Ovary (tissue), 9 donors: ENCODE measurements around the gene SYNM. TPM values are rescaled to one million over a fixed set of nuclear protein-coding genes. Genes with fewer than 3 reads are reported as not detected.

Experiments used
- DNase-seq, 5 donors: peaks; one replicate each; pipeline ENCODE4 v3.0.0-alpha.2; 2019 to 2020
- H3K27ac ChIP-seq, 2 donors: fragments of 200-600 bp; one replicate each; pipeline versions ENCODE4 v1.5.1 to v1.8.0; 2019 to 2022
- H3K27me3 ChIP-seq: fragments of 200-600 bp; one replicate; pipeline ENCODE4 v1.8.0; 2022
- H3K36me3 ChIP-seq: fragments of 200-600 bp; sonication (generic); one replicate; pipeline ENCODE4 v1.5.1; 2019
- H3K4me1 ChIP-seq: one replicate; pipeline ENCODE4 v1.8.1; 2013; ENCODE audit warnings: mild to moderate bottlenecking, moderate library complexity; ENCODE audit not compliant: insufficient read depth
- H3K4me3 ChIP-seq: fragments of 200-600 bp; sonication (generic); one replicate; pipeline ENCODE4 v1.5.1; 2017
- H3K9me3 ChIP-seq, 2 donors: fragments of 200-600 bp in 1 of 2; sonication (generic) in 1 of 2; one replicate each; pipeline versions ENCODE4 v1.5.1 to v1.8.1; 2013 to 2019; ENCODE audit warnings: mild to moderate bottlenecking in 1 of 2, moderate library complexity in 1 of 2
- CTCF ChIP-seq, 3 donors: fragments of 450-650 bp in 2 of 3; fragments of 200-600 bp in 1 of 3; IDR thresholded peaks; one replicate each; pipeline versions ENCODE4 v1.5.1 to v1.8.0; 2016 to 2022; ENCODE audit warnings: antibody characterized with exemption in 3 of 3, mild to moderate bottlenecking in 1 of 3
- EP300 ChIP-seq: sonication (generic); formaldehyde crosslinking; IDR thresholded peaks from one replicate; pipeline ENCODE4 v1.6.1; 2017; ENCODE audit warnings: antibody characterized with exemption
- POLR2A ChIP-seq: fragments of 450-650 bp; IDR thresholded peaks from one replicate; pipeline ENCODE4 v1.6.1; 2017; ENCODE audit warnings: antibody characterized with exemption, mild to moderate bottlenecking, moderate library complexity
- WGBS, 3 donors: extraction: QIAGEN DNeasy Blood & Tissue Kit in 1 of 3; methylation state at CpG; one replicate each; pipeline versions ENCODE4 v1.1.5 to v1.1.7; 2013 to 2017; 5-methylcytosine and 5-hydroxymethylcytosine counted together
- intact Hi-C, 4 donors: fragments of 100-400 bp; cut with DNase I; formaldehyde crosslinking; loops; one replicate each; pipeline versions ENCODE4 v1.11.0 to v1.15.1; 2022 to 2023
- polyA plus RNA-seq, 2 donors: library from polyadenylated mRNA; stranded (reverse); fragments of 200-250 nt in 1 of 2; fragments of 350-450 nt in 1 of 2; fragmentation: Illumina TruSeq in 1 of 2; extraction: RNeasy Lipid Tissue Mini Kit (QIAGEN cat#74804) in 1 of 2; gene quantifications; one replicate each; pipeline ENCODE4 v1.2.3, GENCODE V29; 2013 to 2014
- total RNA-seq, 7 donors: library from RNA; depleted of rRNA in 2 of 7; stranded (reverse); fragments of >200 nt in 2 of 7; fragmentation: NEBNext Ultra II Directional in 3 of 7; extraction: Animal tissue kit (Norgen Biotek cat#: 25700) in 3 of 7; gene quantifications; one replicate each; pipeline versions ENCODE4 v1.1.0 to v1.2.4, GENCODE V29; 2016 to 2023
- donor health status: DM: no; HTN: no; CAD: no; lungs with moderate emphysema.
- donor health status: DM: no; HTN: no; CAD: no.
- donor health status: Bipolar disorder and iron deficiency.
- donor health status: DM: yes; HTN: yes; CAD: no.
- donor health status: DM: no; HTN: no; CAD: no.
- donor health status: DM: yes; HTN: yes; CAD: no.

SYNM gene
- total and polyA plus RNA-seq, 9 donors: 4.5 to 54.0 (median 14.9) TPM

GRCh38 chr15:99131441-99132023 is 26.7 kb downstream of the SYNM start:
- no peak for DNase-seq
- no peak for TF ChIP-seq CTCF (IDR thresholded peaks at IDR 0.05)
- TF ChIP-seq POLR2A: no peak
- TF ChIP-seq EP300: no peak
- H3K4me3 ChIP-seq: no peak overlapping the region
- intact Hi-C loops: no loop called here
- no peak overlapping the region for H3K27ac ChIP-seq
- no peaks in the 10 kb centered on the region for H3K36me3 ChIP-seq
- H3K9me3 ChIP-seq: no peaks in the 10 kb centered on the region
- no peaks in the 10 kb centered on the region for H3K4me1 ChIP-seq
- no peaks in the 10 kb centered on the region for H3K27me3 ChIP-seq
- 96 to 97% (median 96%) methylated on average over 24 to 25 of the region's 25 CpGs for WGBS, 3 donors

- no peak overlapping the region for H3K27ac ChIP-seq
- no peaks in the 10 kb centered on the region for H3K9me3 ChIP-seq
- H3K4me3 ChIP-seq: no peak overlapping the region
- H3K4me1 ChIP-seq: no peaks in the 10 kb centered on the region
- 94 to 95% (median 95%) methylated on average over 4 of the region's 4 CpGs for WGBS, 3 donors
- intact Hi-C loops: no loop called here
- TF ChIP-seq CTCF (IDR thresholded peaks at IDR 0.05) (no peak), EP300 (no peak), POLR2A (no peak)
- no peaks in the 10 kb centered on the region for H3K36me3 ChIP-seq
- DNase-seq: no peak
- no peaks in the 10 kb centered on the region for H3K27me3 ChIP-seq
Observed at GRCh38 chr15:99132122-99132521, 27.2 kb downstream of the SYNM start.

- no peak for DNase-seq
- WGBS, 3 donors: 79 to 82% (median 80%) methylated on average over 18 of the region's 18 CpGs
- no peaks in the 10 kb centered on the region for H3K9me3 ChIP-seq
- no peaks in the 10 kb centered on the region for H3K27me3 ChIP-seq
- H3K4me3 ChIP-seq: no peak overlapping the region
- no peak overlapping the region for H3K27ac ChIP-seq
- intact Hi-C loops: no loop called here
- TF ChIP-seq POLR2A: no peak
- no peak for TF ChIP-seq CTCF (IDR thresholded peaks at IDR 0.05)
- no peak for TF ChIP-seq EP300
- no peaks in the 10 kb centered on the region for H3K4me1 ChIP-seq
- H3K36me3 ChIP-seq: no peaks in the 10 kb centered on the region
Observed at GRCh38 chr15:99132634-99133287, 27.9 kb downstream of the SYNM start.

GRCh38 chr15:99134317-99134821 is 29.5 kb downstream of the SYNM start:
- H3K27me3 ChIP-seq: no peaks in the 10 kb centered on the region
- TF ChIP-seq POLR2A (no peak), EP300 (no peak), CTCF (IDR thresholded peaks at IDR 0.05) (no peak)
- no peak for DNase-seq
- no peak overlapping the region for H3K27ac ChIP-seq
- no peaks in the 10 kb centered on the region for H3K4me1 ChIP-seq
- no peak overlapping the region for H3K4me3 ChIP-seq
- WGBS, 3 donors: 77 to 88% (median 88%) methylated on average over 11 of the region's 11 CpGs
- no peaks in the 10 kb centered on the region for H3K36me3 ChIP-seq
- intact Hi-C loops: no loop called here
- H3K9me3 ChIP-seq: no peaks in the 10 kb centered on the region
